GM19395 (cell line): ENCODE measurements around the gene LETM1.
"Not testable (repeated sequence)": the region's sequence is repeated elsewhere in the genome, so short reads cannot be mapped to it uniquely, and the experiment has no call there.

Experiments
- ATAC-seq: cut with Tn5 transposase; IDR thresholded peaks from one replicate; pipeline ENCODE4 v1.9.1; 2021; ENCODE audit warnings: mild to moderate bottlenecking, moderate library complexity; ENCODE audit not compliant: unreplicated experiment

The LETM1 gene

DNA sequence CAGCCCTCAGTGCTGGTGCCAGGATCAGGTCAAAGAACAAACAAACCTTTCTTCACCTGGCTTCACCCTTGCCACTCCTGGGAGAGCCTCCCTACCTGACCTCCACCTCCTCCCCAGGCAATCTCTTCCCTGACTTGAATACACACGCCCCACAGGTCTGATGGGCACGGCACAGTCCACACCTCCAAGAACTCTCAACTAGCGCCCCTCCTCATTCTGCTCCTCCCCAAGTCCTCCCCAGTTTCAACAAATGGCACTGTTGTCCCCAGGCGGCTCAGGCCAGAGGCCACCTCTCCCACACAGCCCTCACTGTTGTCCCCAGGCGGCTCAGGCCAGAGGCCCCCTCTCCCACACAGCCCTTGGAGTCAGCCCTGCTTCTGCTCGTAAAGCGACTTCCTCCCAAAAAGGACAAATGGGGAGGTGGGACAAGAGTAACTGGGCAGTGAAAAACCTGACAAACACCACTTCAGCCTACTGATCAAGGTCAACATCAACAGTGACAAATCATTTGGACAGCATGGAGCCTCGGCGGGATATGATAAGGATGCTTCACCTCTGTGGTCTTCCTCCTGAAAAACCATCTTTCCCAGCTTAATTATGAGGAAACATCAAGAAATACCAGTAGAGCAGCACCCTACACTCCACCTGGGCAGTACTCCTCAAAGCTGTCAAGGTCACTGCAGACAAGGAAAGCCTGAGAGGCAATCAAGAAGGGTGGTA is 2.9 kb downstream of the LETM1 start:
- no peak for ATAC-seq

DNA sequence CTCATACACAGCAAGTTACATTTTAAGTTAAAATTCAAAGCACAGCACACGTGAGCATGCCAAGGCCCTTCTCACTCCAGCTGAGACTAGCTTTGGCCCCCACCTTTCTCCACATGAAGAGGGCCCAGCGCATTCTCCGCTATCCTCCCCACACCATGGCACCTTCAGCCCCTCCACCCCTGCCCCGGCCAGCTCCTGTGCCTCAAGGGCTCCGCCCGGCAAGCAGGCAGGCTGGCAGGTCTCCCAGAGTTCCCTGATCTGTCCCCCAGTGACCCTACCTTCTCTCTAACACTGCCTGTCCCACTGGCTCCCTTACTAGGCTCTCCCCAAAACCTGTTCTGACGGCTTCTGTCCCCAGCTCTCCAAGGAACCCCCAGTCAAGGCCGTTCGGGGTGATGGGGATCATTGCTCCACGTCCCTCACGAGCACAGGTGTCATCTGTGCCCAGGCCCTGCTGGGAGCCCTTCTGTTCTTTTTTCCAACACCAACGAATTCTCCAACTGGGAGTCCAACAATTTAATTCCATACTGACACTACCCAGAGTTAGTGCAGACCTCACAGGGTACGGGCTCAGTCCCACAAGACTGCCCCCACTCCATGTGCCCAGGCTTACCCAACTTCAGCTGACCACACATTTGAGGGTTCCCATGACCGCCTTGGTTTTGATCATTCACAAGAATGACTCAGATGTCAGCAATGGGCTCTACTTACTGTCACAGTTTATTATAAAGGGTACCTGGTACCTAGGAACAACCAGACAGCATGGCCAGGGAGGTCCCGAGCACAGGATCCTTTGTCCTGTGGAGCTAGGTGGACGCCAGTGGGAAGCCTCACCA is 4.2 kb downstream of the LETM1 start:
- ATAC-seq, result no peak

DNA sequence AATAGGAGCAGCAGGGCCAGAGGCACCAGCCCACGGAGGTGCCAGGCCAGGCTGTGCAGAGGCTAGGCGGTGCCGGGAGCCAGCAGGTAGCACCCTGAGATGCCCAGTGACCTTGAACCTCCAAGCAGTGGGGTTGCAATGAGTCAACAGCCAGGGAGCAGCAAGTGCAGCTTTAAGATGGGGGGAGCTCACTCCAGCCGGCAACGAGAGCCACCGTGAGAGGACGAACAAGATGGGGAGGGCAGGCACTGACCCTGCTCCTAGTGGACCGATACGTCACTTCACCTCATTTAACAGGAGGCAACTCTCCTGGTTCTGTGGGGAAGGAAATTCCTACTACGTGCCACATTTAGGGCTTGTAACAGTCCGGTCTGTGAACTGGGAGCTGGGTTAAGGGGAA is 4.8 kb downstream of the LETM1 start:
- ATAC-seq, result no peak

DNA sequence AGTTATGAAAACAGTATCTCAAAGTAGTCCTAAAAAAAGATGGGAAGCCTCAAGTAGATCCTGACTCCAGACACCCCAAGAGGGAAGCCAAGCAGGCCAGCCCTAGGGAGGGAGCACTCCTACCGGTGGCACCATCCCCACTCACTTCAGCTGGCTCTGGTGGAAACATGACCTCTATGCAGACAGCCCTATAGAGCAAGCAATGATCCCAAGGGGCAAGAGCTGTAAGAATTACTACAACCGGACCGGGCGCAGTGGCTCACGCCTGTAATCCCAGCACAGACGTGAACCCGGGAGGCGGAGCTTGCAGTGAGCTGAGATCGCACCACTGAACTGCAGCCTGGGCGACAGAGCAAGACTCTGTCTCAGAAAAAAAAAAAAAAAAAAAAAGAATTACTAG is 5.7 kb downstream of the LETM1 start:
- ATAC-seq, result no peak

DNA sequence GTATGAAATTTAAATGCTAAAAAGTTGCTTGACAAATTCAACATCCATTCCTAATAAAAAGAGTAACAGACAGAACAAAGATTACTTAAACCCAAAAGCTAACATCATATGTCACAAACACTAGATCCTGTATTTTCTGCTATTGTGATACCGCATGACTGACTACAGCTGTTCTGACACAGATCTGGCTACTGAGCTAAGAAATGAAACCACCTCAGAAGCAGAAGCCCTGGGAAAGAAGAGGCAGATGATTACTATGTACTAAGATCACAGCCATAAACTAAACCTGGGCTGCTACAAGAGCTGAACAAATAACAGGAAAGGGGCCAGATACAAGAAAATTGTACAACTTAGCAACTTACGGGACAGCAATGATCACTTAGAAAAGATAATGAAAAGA is 9.4 kb downstream of the LETM1 start:
- ATAC-seq, result no peak

DNA sequence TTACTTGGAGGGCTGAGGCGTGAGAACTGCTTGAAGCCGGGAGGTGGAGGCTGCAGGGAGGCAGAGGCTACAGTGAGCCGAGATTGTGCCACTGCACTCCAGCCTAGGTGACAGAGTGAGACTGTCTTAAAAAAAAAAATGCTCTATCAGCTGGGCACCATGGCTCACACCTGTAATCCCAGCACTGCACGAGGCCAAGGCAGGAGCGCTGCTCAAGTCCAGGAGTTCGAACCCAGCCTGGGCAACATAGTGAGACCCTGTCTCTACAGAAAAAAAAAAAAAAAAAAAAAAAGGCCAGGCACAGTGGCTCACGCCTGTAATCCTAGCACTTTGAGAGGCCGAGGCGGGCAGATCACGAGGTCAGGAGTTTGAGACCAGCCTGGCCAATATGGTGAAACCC is 11.3 kb downstream of the LETM1 start:
- not testable (repeated sequence) for ATAC-seq

DNA sequence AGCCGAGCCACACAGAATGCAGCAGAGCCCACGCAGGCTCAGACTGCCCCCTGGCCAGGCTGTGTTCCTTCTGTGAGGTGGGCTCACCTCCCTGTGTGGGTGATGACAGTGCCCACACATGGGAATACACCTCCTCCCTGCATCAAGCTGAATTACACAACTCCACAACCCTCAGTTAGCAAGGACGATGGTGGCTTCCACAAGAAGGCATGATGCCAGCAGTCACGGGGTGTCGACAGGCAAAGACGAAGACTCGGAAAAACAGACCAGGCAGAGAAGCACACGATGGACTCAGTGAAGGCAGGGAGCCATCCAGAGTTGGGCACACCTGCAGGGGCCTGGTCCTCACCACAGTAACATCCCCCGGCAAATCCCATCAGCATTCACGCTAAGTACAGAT is 12.1 kb downstream of the LETM1 start:
- no peak for ATAC-seq

DNA sequence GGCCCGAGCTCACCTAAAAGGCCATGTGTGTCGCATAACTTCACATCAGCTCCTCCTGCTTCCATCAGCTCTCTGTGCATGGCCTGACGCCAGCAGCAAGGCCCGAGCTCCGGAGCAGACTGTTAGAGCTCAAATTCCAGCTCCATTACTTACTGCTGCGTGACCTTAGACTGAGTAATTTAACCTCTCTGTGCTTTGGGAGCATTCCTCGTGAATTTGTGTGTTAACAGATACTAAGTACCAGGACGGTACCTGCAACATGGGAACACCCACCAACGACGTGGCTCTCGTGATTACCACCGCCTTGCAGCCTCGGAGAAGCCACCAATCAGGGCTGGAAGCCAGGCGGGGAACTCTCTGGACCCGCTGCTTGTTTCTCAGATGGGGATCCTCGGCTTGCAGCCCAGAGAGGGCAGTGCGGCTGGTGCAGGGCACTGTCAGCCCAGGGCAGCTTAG is 12.9 kb downstream of the LETM1 start:
- no peak for ATAC-seq

DNA sequence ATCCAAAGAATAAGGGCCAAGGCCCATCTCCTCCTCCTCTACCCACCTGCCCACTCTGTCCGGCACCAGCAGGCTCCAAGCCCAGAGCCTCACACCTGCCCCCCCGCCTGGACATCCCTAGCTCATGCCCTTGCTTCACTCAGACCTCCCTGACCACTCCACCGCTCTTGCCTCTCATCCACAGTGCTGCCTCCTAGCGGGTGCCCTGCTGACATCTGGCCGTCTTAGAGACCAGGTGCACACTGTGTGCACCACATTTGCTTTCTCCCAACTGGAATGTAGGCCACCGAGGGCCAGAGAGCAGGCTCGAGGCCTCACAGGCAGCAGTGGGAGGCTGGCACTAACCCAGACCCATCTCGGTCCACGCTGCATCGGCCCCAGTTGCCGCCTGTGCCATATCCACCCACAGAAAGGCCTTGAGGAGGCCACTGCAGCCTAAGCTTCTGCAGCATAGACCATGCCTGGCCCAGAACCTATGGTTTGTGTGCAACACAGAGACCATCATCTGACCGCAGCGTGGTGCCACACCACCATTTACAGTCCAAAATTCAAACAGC is 13.5 kb downstream of the LETM1 start:
- ATAC-seq, result no peak

DNA sequence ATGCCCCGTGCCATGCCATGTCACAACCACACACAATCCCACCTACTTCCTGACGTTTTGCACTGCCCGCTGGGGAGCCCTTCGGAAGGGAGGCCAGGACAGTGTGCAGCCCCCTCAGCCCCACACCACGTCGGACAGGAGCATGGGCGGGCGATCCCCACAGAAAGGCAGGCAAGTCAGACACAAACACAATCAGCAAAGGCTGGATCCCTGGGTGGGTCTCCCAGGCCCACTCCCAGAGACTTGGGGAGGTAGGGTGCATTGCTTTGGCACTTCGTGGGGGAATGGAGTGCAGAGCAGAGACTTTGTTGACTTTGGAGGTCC is 14.1 kb downstream of the LETM1 start:
- ATAC-seq, result no peak

DNA sequence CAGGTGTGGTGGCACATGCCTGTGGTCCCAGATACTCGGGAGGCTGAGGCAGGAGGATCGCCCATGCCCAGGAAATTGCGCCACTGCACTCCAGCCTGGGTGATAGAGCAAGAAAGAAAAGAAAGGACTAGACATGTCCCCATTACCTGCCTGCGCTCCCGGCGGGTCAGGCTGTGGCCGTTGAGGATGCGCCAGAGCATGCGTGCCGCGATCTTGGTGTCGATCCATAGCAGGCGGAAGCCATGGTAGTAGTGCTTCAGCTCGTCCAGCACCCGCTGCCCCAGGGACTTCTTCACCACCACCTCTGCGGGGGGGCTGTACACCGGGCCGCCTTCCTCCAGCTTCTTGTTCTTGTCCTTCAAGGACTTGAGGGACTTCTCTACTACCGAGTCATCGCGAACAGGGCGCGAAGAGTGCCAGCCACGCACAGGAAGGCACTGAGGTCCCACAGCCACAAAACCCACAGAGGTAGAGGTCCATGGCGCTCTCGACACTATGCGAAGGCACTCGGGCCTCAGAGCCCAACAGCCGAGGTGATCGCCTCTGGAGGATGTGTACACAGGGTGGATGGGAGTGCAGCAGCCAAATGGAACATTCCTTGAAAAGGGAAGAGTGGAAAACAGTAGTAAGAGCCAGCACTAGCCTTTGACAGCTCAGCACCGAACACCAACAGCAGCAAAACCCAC is 14.6 kb downstream of the LETM1 start:
- ATAC-seq, result no peak

DNA sequence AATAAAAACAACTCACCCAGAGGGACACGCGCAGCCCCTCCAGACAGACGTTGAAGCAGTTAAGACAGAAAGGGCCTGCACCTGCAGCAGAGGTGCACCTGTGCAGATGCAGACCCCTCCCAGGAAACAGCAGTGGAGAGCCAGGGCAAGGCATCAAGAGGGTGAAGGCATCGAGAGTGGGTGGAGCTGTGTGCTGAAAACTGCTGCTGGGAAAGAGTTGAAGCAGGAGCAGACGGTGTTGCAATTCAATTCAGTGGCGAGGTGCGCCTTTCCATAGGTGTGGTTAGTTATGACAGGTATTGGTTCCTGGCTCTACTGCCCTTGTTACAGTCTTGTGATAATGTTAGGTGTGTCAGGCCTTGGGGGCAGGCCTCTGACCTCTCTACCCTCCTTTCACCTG is 16.7 kb downstream of the LETM1 start:
- no peak for ATAC-seq

DNA sequence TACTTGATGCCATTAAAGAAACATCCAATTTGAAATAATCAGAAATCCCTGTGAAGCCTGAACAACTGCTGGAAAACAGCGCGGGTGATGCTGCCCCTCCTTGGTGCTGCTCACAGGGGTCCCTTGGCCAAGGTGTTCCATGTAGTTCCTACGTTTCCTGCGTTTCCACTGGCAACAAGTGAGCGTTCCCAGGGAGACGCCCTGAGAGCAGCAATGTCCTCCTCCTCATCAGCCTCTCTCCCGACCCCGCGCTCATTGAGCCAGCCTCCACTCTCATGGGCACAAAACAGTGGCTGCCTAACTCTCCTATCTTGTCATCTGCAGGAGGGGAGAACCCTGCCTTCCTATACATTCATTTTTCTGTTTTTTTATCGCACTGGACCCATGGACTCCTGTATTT is 18.9 kb downstream of the LETM1 start:
- no peak for ATAC-seq

DNA sequence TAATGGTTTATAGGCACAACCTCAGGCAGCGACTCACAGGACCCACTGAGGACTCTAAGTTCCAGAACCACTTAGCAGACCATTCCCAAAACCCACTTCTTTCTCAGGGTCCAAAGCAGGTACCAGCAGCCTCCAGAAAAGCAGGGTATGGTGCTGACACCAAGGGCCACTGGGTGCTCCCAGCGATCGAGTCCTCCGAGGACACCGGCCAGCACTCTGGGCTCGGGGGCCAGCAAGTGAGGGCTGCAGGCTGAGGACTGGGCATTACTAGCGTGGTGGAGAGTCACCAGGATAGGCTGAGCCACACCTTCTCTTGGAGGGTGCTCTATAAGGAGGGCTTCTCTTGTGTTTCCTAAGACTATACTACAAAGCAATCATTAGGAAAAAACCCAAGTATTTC is 19.3 kb downstream of the LETM1 start:
- no peak for ATAC-seq

DNA sequence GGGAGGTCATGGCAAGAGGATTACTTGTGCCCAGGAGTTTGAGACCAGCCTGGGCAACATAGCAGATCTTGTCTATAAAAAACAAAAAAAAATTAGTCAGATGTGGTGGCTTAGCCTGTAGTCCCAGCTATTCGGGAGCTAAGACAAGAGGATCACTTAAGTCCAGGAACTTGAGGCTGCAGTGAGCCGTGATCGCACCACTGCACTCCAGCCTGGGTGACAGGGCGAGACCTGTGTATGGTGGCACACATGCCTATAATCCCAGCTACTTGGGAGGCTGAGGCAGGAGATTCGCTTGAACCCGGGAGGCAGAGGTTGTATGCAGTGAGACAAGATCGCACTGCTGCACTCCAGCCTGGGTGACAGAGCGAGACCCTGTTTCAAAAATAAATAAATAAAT is 20.1 kb downstream of the LETM1 start:
- ATAC-seq, result not testable (repeated sequence)

DNA sequence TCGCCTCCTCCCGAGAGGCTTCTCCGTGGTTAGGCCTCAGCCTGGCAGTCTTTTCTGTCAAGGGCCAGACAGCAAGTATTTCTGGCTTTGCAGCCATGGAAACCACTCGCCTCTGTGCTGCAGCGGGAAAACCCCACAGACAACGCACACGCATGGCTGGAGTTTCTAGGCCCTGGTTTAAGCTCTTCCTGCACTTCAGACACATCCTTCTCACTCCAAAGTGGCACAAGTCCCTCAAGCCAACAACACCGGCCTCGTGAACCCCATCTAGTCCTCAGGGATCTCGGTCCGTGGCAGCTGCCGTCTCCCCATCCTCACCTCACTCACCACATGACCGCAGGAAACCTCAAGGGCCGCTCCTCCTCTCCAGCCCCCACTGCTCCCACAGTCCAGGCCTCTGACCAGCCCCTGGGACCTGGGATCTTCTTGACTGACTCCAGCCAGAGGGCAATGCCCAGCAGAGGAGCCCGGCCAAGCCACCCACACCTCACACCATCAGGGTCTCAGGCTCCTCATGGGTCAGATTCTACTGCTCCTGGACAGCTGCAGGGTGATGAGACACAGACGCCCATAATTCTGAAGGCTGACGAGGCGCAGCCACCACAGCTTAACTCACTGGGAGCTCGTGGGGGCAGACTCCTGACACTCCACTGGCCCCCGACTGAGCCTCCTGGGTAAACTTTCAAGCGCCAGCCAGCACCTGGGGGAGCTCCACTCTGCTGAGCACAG is 21.7 kb downstream of the LETM1 start:
- ATAC-seq, result peak; percentile 72

DNA sequence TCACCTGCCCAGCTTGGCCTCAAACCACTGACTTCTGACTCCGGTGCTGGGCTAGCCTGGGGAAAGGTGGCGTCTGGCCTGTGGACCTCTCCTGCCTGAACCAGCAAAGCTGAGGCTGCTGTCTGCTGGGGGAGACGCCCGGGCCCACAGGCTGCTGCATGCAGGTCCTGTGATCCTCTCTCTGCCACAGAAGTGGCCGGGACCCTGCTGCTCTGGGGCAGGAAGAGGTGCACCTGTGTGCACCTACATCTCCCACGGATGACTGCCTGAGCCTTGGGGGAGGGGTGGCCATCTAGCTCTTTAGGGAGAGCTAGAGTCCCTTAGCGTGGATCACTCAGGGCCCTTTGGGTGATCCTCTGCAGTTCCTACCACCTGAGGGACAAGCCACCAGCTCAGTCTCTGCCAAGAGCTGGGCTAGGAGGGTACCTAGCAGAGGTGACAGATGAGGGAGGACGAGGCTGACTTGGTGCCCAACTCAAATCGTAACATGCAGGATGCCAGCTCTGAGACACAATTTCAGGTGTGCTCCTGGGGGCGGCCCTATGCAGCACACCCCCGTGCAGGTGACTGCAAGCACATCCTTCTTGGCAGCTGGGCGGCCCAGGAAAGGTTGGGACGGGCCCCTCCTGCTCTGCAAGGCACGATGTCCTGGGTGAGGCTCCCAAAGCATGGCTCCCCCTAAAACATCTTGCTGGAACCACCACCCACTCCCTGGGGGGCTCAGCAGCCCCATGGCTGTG is 22.5 kb downstream of the LETM1 start:
- ATAC-seq, result peak; percentile 22

DNA sequence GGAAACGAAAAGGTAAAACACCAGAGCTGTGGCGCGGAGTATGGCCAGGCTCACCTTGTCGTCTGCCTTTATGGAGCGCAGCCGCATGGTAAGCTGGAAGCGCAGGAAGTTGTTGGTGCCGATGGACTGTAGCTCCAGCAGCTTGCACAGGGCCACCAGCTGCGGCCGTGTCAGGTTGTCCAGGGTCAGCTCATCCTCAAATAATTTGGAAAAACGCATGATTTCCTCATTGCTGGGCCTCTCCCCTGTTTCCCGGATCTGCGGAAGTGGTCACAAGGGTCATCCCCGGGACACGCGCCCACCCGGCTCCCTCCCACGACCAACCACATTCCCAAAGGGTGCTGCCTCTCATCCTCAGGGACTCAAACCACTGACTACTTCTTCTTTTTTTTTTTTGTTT is 23.3 kb downstream of the LETM1 start:
- ATAC-seq, result no peak

DNA sequence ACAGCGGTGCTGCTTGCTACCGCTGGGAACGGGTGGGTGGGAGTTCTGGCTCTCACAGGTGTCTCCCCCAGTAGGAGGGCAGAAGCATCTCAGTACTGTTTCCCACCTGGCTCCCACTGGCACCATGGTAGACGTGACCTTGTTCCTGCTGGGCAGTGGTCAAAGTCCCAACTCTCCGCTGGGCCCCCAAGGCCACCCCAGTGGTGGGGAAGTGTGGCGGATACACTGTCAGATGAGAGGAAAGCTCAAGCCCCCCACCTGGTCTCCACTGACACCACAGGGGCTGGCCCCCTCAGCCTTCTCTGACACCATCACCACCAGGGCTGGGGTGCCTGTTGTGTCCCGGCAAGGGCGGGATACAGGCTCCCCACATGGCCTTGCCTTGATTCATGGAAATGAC is 24.6 kb downstream of the LETM1 start:
- ATAC-seq, result no peak

DNA sequence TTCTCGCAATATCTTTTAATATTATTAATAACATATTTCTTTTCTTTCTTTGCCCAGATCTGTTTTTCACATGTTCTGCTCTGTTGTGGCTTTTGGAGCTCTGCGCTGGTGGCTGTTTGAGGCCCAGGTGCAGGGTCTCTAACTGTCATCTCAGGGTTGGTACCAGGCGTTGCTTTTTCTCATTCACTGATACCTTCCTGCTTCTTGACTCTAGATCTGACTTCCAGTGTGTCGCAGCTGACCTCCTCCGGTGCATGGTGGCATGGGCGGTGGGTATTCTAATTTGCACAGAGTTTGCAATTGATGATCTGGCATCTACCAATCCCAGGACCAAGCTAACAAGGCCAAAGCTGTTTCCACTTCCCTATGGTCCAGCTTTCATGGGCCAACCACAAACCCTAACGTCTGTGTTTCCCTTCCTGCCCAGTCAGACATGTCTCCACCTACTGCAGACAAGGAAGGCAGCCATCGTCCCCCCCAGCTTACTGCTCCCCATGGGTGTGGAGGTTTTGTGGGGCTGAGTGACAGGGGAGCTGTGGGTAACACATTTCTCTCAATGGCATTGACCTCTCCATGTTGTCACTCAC is 25.2 kb downstream of the LETM1 start:
- ATAC-seq, result no peak
